GM23248 (cell line): Measurements from ENCODE around the gene ZNF444.

Source experiments
- EZH2 ChIP-seq: fragments of 200-600 bp; sonication (generic); IDR thresholded peaks from 2 replicates; pipeline ENCODE4 v1.6.1; 2018; ENCODE audit warnings: antibody characterized with exemption, mild to moderate bottlenecking; ENCODE audit not compliant: insufficient read depth, poor library complexity, severe bottlenecking
- EZH2phosphoT487 ChIP-seq: fragments of 200-600 bp; sonication (generic); IDR thresholded peaks from 2 replicates; pipeline ENCODE4 v1.6.1; 2018; ENCODE audit warnings: antibody characterized with exemption, moderate library complexity, mild to moderate bottlenecking, low read depth; ENCODE audit not compliant: insufficient read depth

- TF ChIP-seq EZH2 = no peak
- no peak for TF ChIP-seq EZH2phosphoT487
Measured at GRCh38 chr19:56174550-56174949, 33.5 kb downstream of the ZNF444 start.
